Activated CD4-positive, CD25-positive, alpha-beta regulatory T cell treated with anti-CD3 and anti-CD28 coated beads, Interleukin-2, amount 50 U/mL, for 16 hours (primary cell): ENCODE results near the gene CLK2.
"Not testable (repeated sequence)": the region's sequence is repeated elsewhere in the genome, so short reads cannot be mapped to it uniquely, and the experiment has no call there.

ENCODE experiments used
- DNase-seq: peaks from one replicate; pipeline ENCODE4 v3.0.0-alpha.2; 2020; ENCODE audit warnings: low read depth, low spot score

The CLK2 gene

GRCh38 chr1:155242805-155243358, 30.4 kb downstream of the CLK2 start:
- no peak for DNase-seq

GRCh38 chr1:155241841-155242264, 31.5 kb downstream of the CLK2 start:
- no peak for DNase-seq

- peak; percentile 61 for DNase-seq
Observed at GRCh38 chr1:155241069-155241679, 32.1 kb downstream of the CLK2 start.

GRCh38 chr1:155236451-155236850, 36.9 kb downstream of the CLK2 start:
- no peak for DNase-seq

GRCh38 chr1:155235375-155235774, 37.9 kb downstream of the CLK2 start:
- not testable (repeated sequence) for DNase-seq

GRCh38 chr1:155233502-155233901, 39.8 kb downstream of the CLK2 start:
- DNase-seq = not testable (repeated sequence)

- not testable (repeated sequence) for DNase-seq
Observed at GRCh38 chr1:155232001-155232978, 41.0 kb downstream of the CLK2 start.

- DNase-seq = not testable (repeated sequence)
Observed at GRCh38 chr1:155231302-155231701, 42.0 kb downstream of the CLK2 start.

- DNase-seq = no peak
Observed at GRCh38 chr1:155228096-155228427, 45.2 kb downstream of the CLK2 start.

GRCh38 chr1:155227261-155228095, 45.8 kb downstream of the CLK2 start:
- peak; percentile 97 for DNase-seq

- no peak for DNase-seq
Observed at GRCh38 chr1:155226910-155227260, 46.4 kb downstream of the CLK2 start.

GRCh38 chr1:155226188-155226909, 47.0 kb downstream of the CLK2 start:
- peak; percentile 59 for DNase-seq

- DNase-seq = not testable (repeated sequence)
Observed at GRCh38 chr1:155225404-155225759, 47.9 kb downstream of the CLK2 start.

- no peak for DNase-seq
Observed at GRCh38 chr1:155223047-155223446, 50.3 kb downstream of the CLK2 start.

- DNase-seq = not testable (repeated sequence)
Observed at GRCh38 chr1:155220211-155220965, 52.9 kb downstream of the CLK2 start.

GRCh38 chr1:155219592-155220031, 53.7 kb downstream of the CLK2 start:
- no peak for DNase-seq

- DNase-seq = no peak
Observed at GRCh38 chr1:155218854-155219591, 54.3 kb downstream of the CLK2 start.

- DNase-seq = not testable (repeated sequence)
Observed at GRCh38 chr1:155214702-155215101, 58.6 kb downstream of the CLK2 start.
